GM21737 (cell line): ENCODE measurements around the gene ALG9.

Source experiments
- ATAC-seq: cut with Tn5 transposase; IDR thresholded peaks from one replicate; pipeline ENCODE4 v1.9.1; 2021; ENCODE audit warnings: mild to moderate bottlenecking, moderate library complexity; ENCODE audit not compliant: unreplicated experiment

ALG9 gene

DNA sequence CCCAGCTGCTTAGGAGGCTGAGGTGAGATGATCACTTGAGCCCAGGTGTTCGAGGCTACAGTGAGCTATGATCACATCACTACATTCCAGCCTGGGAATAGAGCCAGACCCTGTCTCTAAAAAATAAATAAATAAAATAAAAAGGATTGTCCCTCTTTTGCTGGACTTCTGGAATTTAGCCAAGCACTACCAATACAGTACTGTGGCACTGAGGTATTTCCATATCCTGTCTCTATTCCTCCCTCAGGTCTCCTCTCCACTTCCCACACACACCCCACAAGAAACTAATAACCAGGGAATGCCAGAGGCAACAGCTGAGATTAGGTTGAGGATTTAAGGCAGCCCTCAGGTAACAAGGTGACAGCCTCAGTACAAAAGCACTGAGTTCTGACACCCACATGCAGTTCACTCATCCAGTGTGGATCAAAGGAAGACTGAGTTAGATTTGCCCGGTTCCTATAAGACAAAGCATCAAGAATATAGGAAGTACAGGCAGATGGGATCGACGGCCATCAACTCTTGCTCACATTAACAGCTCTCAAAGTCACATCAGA, 100.7 kb downstream of the ALG9 start:
- no peak for ATAC-seq

DNA sequence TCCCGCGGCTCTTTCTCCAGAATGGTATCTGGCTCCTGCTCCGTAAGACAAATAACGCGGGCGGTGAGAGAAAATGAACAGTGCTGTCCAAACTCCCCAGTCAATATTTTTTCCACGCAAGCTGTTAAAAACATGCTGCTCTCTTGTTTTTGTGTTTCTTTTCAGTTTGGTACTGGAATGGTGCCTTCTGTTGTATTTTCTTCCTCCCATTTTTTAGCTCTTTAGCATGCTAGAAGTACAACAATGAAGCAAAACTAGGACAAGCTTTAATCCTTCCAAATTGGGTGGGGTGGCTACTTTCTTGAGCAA, 104.6 kb downstream of the ALG9 start:
- ATAC-seq = no peak

GRCh38 chr11:111765984-111766833, 105.2 kb downstream of the ALG9 start, which contains the start of gene PPP2R1B:
PPP2R1B (minus strand) TSS chr11:111766389; CDS start chr11:111766361, 28 bp downstream.
- ATAC-seq = peak; percentile 83

- peak; percentile 35 for ATAC-seq
Observed at GRCh38 chr11:111765320-111765983, 105.9 kb downstream of the ALG9 start.

DNA sequence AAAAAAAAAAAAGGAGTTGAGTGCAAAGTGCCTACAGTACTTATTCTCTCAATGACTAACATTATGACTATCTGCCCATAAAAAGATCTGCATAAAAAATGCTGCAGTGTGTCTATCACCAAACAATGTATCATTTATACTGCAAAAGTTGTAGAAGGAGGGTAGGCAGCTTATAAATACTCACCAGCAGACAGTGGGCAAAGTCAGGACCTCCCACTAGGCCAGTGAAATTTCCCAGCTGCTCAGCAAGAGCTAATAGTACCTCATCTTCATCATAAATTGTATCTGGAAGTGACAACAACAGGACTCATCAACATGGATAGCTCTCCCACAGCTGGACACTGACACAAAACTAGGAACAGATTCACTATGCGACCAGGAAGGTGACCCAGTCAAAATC, 106.8 kb downstream of the ALG9 start:
- no peak for ATAC-seq

- no peak for ATAC-seq
Observed at GRCh38 chr11:111762981-111763643, 108.3 kb downstream of the ALG9 start.

GRCh38 chr11:111762526-111762925, 108.9 kb downstream of the ALG9 start:
- no peak for ATAC-seq

- no peak for ATAC-seq
Observed at GRCh38 chr11:111761036-111761435, 110.3 kb downstream of the ALG9 start.

GRCh38 chr11:111759778-111760407, 111.5 kb downstream of the ALG9 start:
- ATAC-seq = no peak

GRCh38 chr11:111759376-111759775, 112.0 kb downstream of the ALG9 start:
- no peak for ATAC-seq

GRCh38 chr11:111756097-111756496, 115.3 kb downstream of the ALG9 start:
- no peak for ATAC-seq

DNA sequence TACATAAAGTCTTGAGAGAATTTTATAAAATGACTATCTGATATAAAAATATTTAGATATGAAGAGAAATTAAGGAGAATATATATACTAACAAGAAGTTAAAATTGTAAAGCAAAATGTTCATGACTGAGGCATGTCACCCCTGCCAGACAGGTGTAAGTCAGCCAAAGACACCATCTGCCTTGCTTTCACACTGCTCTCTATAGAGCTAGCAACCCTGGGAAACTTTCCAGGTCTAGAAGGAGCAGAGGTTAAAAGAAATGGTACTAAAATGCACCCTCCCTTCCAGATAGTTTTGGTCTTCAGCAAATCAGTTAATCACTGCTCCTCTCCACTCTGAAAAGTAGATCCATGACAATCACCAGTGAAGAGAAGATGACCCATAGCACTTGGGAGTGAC, 121.7 kb downstream of the ALG9 start:
- no peak for ATAC-seq

GRCh38 chr11:111748035-111748804, 123.2 kb downstream of the ALG9 start:
- ATAC-seq = no peak

DNA sequence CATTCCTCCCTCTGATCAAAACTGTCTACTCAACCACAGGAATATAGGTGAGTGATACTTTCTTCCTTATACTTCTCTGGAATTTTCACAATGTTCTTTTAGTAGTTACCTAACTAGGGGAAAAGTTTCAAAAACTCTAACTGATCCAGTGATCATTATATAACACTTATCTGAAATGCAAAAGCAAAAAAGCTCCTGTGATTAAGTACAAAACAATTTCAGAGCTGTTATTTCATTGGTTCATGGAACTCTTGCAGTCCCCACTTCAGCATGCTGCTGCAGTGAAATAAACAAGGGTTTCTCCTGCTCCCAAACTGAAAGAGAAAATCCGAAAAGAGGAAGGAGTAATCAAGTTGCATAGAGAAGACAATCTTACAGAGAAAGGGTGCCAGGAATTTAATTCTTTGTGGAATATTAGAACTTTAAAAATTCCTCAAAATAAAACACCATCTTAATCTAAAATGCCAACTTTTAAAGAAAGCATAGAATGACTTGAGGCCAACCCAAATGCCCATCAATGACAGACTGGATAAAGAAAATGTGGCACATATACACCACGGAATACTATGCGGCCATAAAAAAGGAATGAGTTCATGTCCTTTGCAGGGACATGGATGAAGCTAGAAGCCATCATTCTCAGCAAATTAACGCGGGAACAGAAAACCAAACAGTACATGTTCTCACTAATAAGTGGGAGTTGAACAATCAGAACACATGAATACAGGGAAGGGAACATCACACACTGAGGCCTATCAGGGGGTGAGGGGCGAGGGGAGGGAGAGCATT, 125.5 kb downstream of the ALG9 start:
- ATAC-seq = no peak

- no peak for ATAC-seq
Observed at GRCh38 chr11:111743700-111744099, 127.7 kb downstream of the ALG9 start.

DNA sequence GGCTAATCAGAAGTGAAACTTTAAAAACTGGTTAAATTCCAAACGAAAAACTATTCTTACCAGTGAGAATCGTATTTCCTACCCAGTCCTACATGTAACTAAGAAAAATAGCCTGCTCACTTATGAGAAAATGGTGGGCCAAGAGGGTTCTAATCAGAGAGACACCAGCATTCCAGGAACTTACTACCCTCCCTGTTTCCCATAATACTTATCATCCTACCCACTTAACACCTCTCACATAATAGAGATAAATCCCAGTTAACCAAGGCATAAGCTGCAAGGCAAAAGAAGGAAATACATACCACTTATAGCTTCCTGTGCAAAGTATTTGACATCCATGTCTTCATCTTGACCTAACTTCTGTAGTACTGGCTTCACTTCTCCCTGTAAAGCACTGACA, 129.6 kb downstream of the ALG9 start:
- ATAC-seq = no peak

- no peak for ATAC-seq
Observed at GRCh38 chr11:111739299-111739698, 132.1 kb downstream of the ALG9 start.

GRCh38 chr11:111737444-111738210, 133.8 kb downstream of the ALG9 start:
- no peak for ATAC-seq
